ENCODE measurements around the gene ERN1.
"Not testable (repeated sequence)": the region's sequence is repeated elsewhere in the genome, so short reads cannot be mapped to it uniquely, and the experiment has no call there.

Gene ERN1

DNA sequence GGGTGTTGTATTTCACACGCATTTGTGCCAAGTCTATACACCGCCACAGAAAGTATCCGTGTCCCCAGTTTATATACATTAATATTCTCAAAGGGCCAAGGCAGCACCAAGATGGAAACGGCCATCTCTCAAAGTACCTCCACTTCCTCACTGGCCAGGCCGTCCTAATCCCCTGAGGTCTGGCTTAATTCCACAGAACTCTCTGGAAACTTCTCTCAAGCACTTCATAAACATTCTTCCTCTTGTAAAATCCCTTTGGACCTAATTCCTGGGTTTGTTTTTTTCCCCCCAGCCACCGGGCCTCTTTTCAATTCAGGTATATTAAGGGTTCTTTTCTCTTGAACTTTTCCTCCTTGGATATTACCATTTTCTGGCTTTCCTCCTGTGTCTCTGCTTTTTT is 5.1 kb upstream of the ERN1 start:
- no peak for DNase-seq (ENCODE audit: low spot score)

DNA sequence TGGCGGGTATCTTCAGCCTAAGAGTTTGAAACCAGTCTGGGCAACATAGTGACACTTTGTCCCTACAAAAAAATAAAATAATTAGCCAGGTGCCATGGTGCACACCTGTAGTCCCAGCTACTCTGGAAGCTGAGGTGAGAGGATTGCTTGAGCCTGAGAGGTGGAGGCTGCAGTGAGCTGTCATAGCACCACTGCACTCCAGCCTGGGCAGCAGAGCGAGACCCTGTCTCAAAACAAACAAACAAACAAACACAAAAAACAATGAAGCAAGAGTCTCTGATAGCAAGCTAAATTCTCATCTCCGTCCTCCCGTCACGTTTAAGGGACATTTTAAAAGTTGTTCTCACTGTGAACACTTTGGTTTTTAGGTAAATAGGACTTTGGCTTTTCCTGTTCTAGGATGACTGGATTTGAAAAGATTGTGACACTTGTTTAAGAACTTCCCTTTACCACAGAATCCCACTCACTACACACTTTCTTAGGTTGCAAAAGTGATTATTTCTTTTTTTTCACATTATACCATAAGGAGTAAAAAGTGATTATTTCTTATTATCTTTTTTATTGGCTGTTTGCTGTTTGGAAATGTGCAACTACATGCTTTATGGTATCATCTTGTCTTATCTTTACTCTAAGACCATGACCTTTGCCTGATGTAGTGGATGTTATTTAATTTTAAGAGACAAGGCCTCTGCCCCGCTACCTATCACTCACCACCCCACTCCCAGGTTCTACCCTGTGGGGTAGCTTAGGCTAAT is 4.4 kb upstream of the ERN1 start:
- no peak for DNase-seq (ENCODE audit: low spot score)

DNA sequence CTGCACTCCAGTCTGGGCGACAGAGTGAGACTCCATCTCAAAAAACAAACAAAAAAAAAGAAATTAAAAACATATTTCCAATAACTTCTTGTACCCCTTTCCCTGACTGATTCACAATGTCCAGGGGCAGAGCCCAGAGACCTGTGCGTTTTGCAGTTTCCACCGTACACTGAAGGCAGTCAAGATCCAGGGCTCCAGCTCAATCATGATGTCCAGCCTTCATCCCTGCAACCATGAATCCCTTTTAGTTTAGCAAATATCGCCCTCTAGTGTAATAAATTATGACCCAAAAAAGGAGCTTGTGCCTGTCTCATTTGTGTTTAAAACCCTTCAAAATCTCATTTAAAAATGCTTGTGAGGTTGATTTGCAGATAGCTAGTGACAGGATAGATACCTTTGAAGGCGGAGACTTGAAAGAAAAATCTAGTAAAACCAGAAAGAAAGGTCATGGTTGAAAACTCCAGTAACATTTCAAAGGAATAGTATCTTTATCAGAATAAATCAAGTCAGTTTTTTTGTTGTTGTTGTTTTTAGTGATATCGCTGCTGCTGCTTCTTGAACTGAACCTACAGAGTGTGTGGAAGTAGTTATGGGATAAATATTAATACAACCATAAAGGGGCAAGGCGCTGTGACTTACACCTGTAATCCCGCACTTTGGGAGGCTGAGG is 3.7 kb upstream of the ERN1 start:
- peak; percentile 81 for DNase-seq (ENCODE audit: low spot score)

DNA sequence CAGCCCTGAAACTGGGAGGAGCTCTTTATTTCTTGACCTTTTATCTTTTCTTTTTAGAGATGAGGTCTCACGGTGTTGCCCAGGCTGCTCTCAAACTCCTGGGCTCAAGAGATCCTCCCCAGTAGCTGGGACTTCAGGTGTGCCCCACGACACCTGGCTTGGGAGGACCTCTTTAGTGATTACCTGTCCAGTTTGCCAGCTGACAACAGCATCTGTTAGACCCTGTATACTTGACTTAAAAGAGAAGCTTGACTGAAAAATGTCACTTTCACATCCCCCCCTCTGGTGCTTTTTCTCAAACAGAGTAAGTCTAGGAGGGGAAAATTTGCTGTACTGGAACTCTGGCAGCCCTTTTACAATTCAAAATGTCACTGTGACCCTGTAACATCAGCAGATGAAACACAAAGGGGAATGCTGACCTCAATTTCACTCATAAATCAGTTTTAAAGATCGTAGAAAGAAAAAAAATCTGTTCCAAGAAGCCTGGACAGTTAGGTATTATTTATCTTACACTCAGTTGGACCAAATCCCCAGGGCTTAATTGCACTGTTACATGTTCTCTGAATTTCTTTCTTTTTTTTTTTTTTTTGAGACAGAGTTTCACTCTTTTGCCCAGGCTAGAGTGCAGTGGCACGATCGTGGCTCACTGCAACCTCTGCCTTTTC is 1.8 kb upstream of the ERN1 start:
- DNase-seq (ENCODE audit: low spot score) = no peak

DNA sequence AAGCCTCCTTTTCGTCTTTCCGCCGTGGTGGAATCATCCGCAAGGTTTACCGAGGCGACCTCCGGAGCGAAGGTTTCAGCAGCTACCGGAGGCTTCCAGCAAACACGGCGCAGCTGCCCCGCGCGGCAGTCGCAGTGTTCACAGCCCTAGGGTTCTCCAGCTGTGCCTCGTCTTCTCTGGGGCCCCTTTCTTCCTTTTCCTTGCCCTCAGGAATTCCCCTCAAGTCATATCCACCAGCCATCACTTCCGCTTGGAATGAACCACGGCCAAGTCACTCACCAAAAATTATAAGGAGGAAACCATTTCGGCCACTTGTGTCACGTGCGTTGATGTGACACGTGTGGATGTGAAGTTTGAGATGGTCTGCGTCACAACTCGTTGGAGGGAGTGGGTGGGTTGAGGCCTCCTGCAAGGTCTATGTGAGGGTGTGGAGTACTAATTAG is 636 bp upstream of the ERN1 start:
- DNase-seq (ENCODE audit: low spot score) = no peak

DNA sequence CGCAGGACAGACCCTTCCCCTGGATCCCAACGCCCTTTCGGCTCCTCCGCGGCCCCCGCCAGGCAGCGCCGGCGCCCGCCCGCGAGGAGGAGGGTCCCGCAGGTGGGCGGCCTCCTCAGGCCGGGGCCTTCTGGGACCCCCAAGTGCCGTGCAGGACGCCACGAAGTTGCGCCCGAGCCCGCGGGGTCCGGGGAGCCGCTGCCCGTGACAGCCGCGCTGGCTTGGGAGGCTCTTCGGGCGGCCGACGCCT is 504 bp downstream of the ERN1 start:
- no peak for DNase-seq (ENCODE audit: low spot score)

DNA sequence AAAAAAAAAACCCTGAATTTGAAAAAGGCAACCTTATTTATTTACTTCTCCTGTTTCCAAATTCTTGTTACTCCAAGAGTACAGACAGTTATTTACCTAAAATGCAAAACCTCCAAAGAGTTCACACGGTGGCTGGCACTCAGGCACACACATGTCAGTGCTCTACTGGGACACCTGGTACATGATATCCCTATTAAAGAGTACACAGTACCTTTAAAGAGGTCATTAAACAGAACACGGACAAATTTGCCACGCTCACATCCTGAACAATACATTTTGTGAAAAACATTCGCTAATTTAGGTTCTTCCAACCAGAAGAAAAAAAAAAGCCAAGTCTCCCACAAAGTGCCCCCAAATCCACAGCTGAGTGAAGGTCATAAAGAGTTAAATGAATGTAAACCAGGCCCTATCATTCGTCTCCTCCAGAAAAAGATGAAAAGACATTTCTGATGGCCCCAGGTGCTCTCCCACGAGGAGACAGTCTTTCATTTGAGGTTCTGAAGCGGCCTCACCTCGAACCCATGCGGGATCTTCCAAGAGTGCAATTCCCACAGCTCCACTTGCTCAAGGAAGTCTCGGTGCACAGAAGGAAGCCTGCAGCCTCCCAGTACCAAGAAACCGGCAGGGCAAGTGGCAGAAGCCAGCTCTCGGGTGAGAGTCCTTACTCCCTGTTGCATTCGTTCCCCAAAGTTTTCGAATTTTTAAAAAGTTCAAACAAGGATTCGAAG is 993 bp downstream of the ERN1 start:
- DNase-seq (ENCODE audit: low spot score) = peak; percentile 35

DNA sequence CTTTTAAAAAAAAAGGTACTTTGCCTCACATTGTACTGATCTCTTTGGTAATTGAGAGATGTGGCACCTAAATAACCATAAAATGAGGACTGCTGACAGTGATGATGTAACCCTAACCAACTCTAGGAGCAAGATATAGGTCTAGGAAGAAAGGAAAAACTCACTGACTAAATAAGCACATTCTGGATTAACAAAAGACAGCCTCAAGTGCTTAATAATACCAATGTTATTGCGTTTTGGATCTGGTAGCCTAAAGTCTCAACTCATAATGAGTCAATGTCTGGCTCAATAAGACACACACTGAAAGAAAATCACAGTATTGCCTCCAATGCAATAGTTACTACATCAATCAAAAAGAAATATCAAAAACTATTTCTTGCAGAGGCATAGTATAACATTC is 3.0 kb downstream of the ERN1 start:
- no peak for DNase-seq (ENCODE audit: low spot score)

DNA sequence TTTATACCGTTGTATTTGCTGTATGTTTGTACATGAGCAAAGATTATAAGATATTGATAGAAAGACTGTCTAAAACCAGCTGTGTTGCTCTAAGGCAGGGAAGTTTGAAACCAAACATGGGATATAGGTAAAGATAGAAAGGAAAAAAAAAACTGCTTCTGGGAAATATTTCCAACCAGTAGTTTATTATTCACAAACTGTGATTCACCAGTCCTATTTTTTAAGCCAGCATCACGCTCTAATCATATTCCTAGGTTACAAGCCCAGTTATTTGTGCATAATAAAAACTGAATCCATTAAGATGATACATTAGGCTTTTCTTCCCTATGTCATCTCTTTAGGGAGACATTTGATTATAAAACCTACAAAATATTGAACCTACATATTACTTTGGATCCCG is 4.0 kb downstream of the ERN1 start:
- no peak for DNase-seq (ENCODE audit: low spot score)

DNA sequence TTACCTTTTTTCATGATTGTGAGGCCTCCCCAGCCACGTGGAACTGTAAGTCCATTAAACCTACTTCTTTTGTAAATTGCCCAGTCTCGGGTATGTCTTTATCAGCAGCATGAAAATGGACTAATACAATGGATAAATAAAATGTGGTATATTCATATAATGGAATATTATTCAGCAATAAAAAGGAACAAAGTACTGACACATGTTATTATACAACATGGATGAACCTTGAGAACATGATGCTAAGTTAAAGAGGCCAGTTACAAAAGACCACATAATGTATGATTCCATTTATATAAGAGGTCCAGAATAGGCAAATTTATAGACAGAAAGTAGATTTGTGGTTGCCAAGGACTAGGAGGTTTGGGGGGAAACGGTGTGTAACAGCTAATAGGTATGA is 5.3 kb downstream of the ERN1 start:
- no peak for DNase-seq (ENCODE audit: low spot score)

DNA sequence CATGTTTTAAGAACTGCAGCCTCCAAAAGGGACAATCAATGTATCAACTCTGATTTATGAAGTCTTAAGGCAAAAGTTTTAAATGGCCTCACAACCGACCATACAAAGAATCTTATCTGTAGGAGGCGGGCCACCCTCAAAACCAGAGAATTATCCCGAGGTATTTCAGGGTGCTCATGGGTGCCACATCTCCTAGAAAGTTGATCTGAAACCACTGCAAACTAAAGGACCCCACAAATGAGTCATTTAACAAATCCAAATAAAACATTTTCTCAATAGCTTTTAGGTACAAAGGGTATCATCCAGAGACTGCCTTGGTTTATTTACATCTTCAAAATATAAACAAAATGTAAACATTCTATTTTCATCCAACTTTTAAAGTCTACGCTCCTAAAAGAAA is 6.8 kb downstream of the ERN1 start:
- DNase-seq (ENCODE audit: low spot score) = no peak

DNA sequence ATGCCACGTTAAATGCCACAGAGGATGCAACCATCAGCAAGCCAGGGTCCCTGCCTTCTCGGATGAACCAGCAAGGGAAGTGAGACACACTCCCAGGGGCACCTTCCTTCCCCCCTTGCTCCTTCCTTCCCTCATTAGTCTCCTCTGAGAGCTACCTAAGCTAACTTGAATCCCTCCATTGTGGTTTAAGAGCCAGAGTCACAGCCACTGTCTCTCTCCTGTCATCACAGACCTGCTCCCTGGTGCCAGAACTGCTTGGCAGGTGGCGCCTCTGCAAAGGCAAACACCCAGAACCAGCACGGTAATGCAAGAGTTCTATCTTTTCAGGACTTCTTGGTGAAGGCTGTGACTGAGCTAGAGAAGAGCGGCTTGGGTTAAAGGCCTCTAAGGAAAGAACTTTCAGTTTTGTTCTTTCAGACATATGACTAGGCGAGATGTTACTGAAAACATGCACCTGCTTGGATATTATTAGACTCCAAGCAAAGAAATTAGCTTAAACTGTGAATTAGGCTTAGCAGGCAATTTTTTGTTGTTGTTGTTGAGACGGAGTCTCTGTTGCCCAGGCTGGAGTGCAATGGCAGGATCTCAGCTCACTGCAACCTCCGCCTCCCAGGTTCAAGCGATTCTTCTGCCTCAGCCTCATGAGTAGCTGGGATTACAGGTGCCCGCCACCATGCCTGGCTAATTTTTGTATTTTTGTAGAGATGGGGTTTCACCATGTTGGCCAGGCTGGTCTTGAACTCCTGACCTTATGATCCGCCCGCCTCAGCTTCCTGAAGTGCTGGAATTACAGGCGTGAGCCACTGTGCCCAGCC is 8.8 kb downstream of the ERN1 start:
- not testable (repeated sequence) for DNase-seq (ENCODE audit: low spot score)

DNA sequence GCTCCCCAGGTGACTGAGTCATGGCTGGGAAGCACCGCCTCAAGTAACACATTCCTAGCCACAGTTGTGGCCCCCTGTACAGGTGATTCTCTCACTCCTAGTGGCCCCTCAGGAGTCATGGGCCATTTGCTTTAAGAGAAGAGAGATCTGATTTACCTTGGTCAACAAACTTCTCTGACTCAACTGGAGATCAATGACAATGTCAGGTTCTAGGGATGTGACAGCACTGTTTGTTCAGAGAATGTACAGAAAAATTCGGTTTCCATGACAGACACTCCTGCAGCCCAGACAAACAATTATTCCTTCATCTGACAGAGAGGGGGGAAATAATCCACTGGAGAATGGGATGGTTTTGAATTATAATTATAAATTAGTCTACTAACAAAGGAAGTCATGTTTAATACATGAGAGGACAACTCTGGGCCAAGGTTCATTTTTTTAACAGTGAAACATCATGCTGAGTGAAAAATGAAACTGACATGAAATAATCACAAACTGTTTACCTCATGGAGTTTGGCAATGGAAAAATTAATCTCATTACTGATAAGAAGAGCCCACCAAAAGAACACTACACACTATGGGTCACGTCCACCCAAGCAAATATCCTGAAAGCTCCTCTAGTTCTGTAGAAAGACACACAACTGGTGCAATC is 9.7 kb downstream of the ERN1 start:
- no peak for DNase-seq (ENCODE audit: low spot score)

DNA sequence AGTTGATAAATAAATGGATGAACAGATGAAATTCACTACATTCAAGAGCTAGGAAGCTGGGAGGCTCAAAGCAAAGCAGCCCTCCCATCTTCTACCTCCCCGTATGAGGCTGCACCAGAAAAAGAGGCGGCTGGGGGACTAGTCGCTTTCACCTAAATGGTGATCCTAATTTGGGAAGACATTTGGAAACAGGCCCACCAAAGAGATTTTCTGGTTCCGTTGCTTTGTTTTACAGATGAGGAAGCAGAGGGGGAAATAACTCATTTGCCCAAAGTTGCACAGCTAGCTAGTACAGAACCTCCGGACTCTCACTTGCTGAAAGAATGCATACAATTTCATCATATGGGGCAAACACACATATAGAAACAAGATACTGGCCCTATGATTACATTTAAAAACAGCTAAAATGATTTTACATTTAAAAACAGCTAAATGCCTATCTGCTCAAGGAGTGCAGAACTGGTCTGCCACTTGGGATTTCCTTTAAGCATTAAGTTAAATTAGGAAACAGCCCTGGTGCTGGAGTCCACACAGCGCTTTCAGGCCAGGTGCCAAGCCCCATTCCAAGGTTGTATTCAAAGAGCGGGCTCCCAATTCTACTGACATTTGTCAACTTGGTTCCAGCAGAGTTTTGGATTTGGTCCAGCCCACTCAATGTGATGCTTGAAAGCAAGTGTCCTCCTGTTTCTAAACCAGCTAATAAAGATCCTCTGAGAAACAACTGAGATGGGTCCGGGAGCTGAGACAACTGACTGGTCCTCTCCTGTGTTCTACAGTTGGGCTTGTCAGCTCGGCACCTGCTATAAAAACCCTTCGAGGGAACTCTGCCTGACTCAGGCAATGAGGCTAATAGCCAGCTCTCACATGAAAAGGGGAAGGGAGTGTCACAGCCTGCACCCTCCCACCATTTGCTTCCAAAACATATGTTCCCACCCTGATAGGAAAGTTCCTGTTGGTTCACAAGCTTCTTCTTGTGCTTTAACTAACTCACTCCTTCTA is 11.7 kb downstream of the ERN1 start:
- DNase-seq (ENCODE audit: low spot score) = peak; percentile 17

DNA sequence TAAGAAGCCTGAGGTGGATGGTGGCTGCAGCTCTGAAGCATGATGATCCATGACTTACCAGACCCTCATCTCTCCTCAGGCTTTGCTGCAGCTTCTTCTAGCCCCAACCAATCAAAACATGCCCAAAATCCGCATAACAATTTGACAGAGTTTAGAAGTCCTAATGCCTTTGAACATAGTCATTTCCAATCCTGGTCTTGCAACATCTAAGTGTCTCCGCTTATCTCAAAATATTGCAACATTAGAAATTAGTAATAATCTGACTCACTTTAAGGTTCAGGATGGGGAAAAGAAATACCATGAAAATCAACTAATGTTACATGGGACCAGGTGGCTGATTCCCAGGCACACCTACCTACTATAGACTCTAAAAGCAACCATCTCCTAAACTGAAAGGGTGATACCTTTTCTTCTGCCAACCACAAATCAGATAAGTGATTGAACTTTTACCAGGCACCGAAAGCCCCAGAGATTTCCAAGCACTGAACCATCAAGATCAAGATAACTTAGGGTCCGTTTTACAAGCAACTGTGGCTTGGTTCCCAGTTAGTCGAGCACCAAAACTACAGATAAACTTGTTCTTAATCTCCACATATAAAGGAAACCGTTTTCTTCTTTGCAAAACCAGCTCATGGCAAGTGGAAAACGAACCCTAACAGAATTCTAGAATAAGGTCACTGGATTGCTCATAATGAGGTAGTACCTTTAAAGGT is 14.0 kb downstream of the ERN1 start:
- DNase-seq (ENCODE audit: low spot score) = no peak

DNA sequence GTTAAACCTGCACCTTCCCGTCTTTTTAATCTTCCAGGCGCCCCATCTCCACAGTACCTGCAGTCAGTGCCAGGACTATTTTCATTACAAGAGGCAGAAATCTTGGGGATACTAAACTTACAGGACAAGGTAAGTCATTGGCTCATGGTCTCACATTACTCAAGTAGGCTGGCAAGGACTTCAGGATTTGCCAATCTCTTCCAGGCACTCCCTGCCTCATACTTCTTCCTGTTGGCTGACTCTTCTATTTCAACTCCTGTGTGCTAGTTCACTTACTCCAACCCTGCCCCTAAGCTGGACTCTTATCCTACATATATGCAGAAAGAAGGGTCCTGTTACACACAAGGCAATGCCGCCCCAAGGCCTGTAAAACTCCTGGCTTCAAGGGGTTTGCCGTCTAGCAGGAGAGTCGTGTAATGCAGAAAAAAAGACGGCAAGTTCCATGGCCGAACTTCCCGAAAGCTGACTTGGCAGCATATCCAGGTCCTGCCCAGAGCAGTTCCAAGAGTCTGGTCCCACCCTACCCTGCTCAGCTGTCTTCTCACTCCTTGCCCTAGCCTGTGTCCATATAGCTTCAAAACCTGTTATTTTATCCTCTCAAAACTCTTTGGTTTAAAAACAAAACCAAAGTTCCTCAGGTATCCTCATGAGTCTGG is 14.8 kb downstream of the ERN1 start:
- no peak for DNase-seq (ENCODE audit: low spot score)

DNA sequence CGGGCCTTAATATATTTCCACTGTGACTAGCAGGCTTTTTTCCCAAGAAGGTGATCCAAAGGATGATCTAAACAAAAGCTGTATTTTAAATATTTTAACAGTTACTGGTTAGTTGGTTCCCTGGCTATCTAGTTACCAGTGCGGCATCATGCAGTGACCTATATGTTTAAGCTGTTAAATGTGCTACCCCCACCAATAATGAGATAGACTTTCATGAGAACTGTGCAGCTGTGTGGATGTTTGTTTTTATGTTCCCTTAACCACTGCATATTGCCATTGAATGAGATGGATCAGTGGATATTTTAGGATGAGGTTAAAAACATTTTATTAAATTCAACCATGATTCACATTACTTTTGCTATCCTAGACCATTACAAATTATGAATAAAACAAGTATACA is 16.9 kb downstream of the ERN1 start:
- no peak for DNase-seq (ENCODE audit: low spot score)

DNA sequence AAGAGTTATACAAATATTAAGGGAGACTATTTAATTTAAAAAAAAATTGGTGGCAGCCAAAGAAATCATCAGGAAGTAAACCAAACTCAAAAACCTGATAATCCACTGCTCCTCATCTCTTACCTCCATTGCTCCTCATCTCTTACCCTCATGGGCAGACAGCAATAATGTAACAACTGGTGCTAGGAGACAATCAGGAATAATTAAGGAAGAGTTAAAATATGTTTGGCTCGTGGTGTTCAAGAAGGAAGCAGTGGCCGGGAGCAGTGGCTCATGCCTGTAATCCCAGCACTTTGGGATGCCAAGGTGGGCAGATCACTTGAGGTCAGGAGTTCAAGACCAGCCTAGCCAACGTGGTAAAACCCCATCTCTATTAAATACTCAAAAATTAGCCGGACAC is 18.1 kb downstream of the ERN1 start:
- DNase-seq (ENCODE audit: low spot score) = no peak

All from SW480 (cell line).